BLaER1 treated with 17β-estradiol and CSF1 and Interleukin-3, amounts not matched to agents 10 nM and 100 nM (cell line): ENCODE data around the gene STAG3.
A peak's percentile ranks its signal among the peaks of the same experiment; 100 is the strongest.

Experiments
- H3K27ac ChIP-seq, 11 experiments: shearing (Covaris generic); formaldehyde crosslinking; 2 replicates each; pipeline ENCODE4 v1.8.1; 2022
- H3K27me3 ChIP-seq, 11 experiments: shearing (Covaris generic); formaldehyde crosslinking; 2 replicates each; pipeline ENCODE4 v1.8.1; 2022
- H3K36me3 ChIP-seq, 11 experiments: shearing (Covaris generic); formaldehyde crosslinking; 2 replicates each; pipeline ENCODE4 v1.8.1; 2022
- H3K4me1 ChIP-seq, 10 experiments: shearing (Covaris generic); formaldehyde crosslinking; 2 replicates each; pipeline ENCODE4 v1.8.1; 2022
- H3K4me2 ChIP-seq, 11 experiments: shearing (Covaris generic); formaldehyde crosslinking; 2 replicates each; pipeline ENCODE4 v1.8.1; 2022
- H3K4me3 ChIP-seq, 10 experiments: shearing (Covaris generic); formaldehyde crosslinking; 2 replicates each; pipeline ENCODE4 v1.8.1; 2022
- H3K9ac ChIP-seq, 11 experiments: shearing (Covaris generic); formaldehyde crosslinking; 2 replicates each; pipeline ENCODE4 v1.8.1; 2022
- H3K9me3 ChIP-seq, 11 experiments: shearing (Covaris generic); formaldehyde crosslinking; replicated peaks in 1 of 11; 2 replicates each; pipeline ENCODE4 v1.8.1; 2022
- H4K20me1 ChIP-seq, 11 experiments: shearing (Covaris generic); formaldehyde crosslinking; 2 replicates each; pipeline ENCODE4 v1.8.1; 2022
- Cebpa-rat ChIP-seq, 11 experiments: shearing (Covaris generic); IDR thresholded peaks; 2 replicates each; pipeline ENCODE4 v1.8.1; 2022

The STAG3 gene

GRCh38 chr7:100166970-100167911 is 10.5 kb upstream of the STAG3 start:
- peaks cover 28 to 67% (median 65%) of the 10 kb centered on the region in 11 experiments for H3K27me3 ChIP-seq
- peak overlapping the region; percentile 71 to 99 (median 85) for H3K4me2 ChIP-seq
- H3K9ac ChIP-seq, result peak overlapping the region in 4 of 11 experiments; percentile 0 to 52 (median 20); a peak in 5 of 22 replicates
- no peak for TF ChIP-seq Cebpa-rat (IDR thresholded peaks at IDR 0.05)
- H3K36me3 ChIP-seq, result peaks cover 0 to 11% (median 0%) of the 10 kb centered on the region in 11 experiments; a peak in 8 of 22 replicates
- peak overlapping the region in 7 of 10 experiments; percentile 17 to 63 (median 34); a peak in 8 of 20 replicates for H3K4me3 ChIP-seq
- H3K9me3 ChIP-seq, result no peaks in the 10 kb centered on the region
- peaks cover 0 to 51% (median 19%) of the 10 kb centered on the region in 11 experiments; a peak in 16 of 22 replicates for H4K20me1 ChIP-seq
- peak overlapping the region in 2 of 11 experiments; percentile 35 to 38; a peak in 4 of 22 replicates for H3K27ac ChIP-seq
- H3K4me1 ChIP-seq, result peaks cover 42 to 70% (median 55%) of the 10 kb centered on the region in 10 experiments

GRCh38 chr7:100167912-100168323 is 9.8 kb upstream of the STAG3 start:
- no peak for TF ChIP-seq Cebpa-rat (IDR thresholded peaks at IDR 0.05)
- peak overlapping the region; percentile 71 to 99 (median 85) for H3K4me2 ChIP-seq
- no peaks in the 10 kb centered on the region for H3K9me3 ChIP-seq
- peak overlapping the region in 4 of 11 experiments; percentile 3 to 33 (median 16); a peak in 6 of 22 replicates for H3K27ac ChIP-seq
- H3K4me1 ChIP-seq, result peaks cover 42 to 71% (median 56%) of the 10 kb centered on the region in 10 experiments
- H3K27me3 ChIP-seq, result peaks cover 33 to 74% (median 70%) of the 10 kb centered on the region in 11 experiments
- peaks cover 0 to 11% (median 2%) of the 10 kb centered on the region in 11 experiments; a peak in 12 of 22 replicates for H3K36me3 ChIP-seq
- peak overlapping the region in 9 of 10 experiments; percentile 22 to 63 (median 41); a peak in 13 of 20 replicates for H3K4me3 ChIP-seq
- H3K9ac ChIP-seq, result peak overlapping the region in 7 of 11 experiments; percentile 16 to 57 (median 45); a peak in 12 of 22 replicates
- peaks cover 0 to 53% (median 19%) of the 10 kb centered on the region in 11 experiments; a peak in 16 of 22 replicates for H4K20me1 ChIP-seq

GRCh38 chr7:100169147-100169850 is 8.4 kb upstream of the STAG3 start:
- no peaks in the 10 kb centered on the region for H3K9me3 ChIP-seq
- peaks cover 0 to 25% (median 15%) of the 10 kb centered on the region in 11 experiments; a peak in 17 of 22 replicates for H3K36me3 ChIP-seq
- no peak overlapping the region; a peak in 2 of 22 replicates for H3K27ac ChIP-seq
- H3K9ac ChIP-seq, result peak overlapping the region in 2 of 11 experiments; percentile 21 to 45; a peak in 2 of 22 replicates
- H3K4me1 ChIP-seq, result peaks cover 42 to 63% (median 56%) of the 10 kb centered on the region in 10 experiments
- H3K27me3 ChIP-seq, result peaks cover 38 to 84% (median 76%) of the 10 kb centered on the region in 11 experiments
- no peak for TF ChIP-seq Cebpa-rat (IDR thresholded peaks at IDR 0.05)
- H4K20me1 ChIP-seq, result peaks cover 0 to 67% (median 29%) of the 10 kb centered on the region in 11 experiments; a peak in 17 of 22 replicates
- H3K4me3 ChIP-seq, result peak overlapping the region in 5 of 10 experiments; percentile 22 to 63 (median 41); a peak in 5 of 20 replicates
- peak overlapping the region; percentile 71 to 99 (median 85) for H3K4me2 ChIP-seq

- peak overlapping the region in 10 of 11 experiments; percentile 73 to 99 (median 82); a peak in 20 of 22 replicates for H3K4me2 ChIP-seq
Measured at GRCh38 chr7:100170101-100170897, 7.4 kb upstream of the STAG3 start.

GRCh38 chr7:100171087-100171681 is 6.5 kb upstream of the STAG3 start:
- peaks cover 42 to 77% (median 69%) of the 10 kb centered on the region in 10 experiments for H3K4me1 ChIP-seq
- H3K9me3 ChIP-seq, result no peaks in the 10 kb centered on the region
- H3K9ac ChIP-seq, result no peak overlapping the region
- H3K27me3 ChIP-seq, result peaks cover 38 to 80% (median 74%) of the 10 kb centered on the region in 11 experiments
- TF ChIP-seq Cebpa-rat (IDR thresholded peaks at IDR 0.05), result no peak
- peak overlapping the region in 5 of 10 experiments; percentile 23 to 41 (median 34); a peak in 7 of 20 replicates for H3K4me3 ChIP-seq
- peaks cover 0 to 81% (median 29%) of the 10 kb centered on the region in 11 experiments; a peak in 18 of 22 replicates for H4K20me1 ChIP-seq
- H3K4me2 ChIP-seq, result peak overlapping the region; percentile 65 to 99 (median 77)
- H3K36me3 ChIP-seq, result peaks cover 0 to 38% (median 28%) of the 10 kb centered on the region in 11 experiments; a peak in 17 of 22 replicates
- H3K27ac ChIP-seq, result no peak overlapping the region

More at GRCh38 chr7:100170101-100170897, 7.4 kb upstream of the STAG3 start:
- peaks cover 38 to 84% (median 76%) of the 10 kb centered on the region in 11 experiments for H3K27me3 ChIP-seq
- H3K27ac ChIP-seq, result no peak overlapping the region
- H3K9me3 ChIP-seq, result no peaks in the 10 kb centered on the region
- no peak overlapping the region for H3K4me3 ChIP-seq
- peaks cover 42 to 69% (median 62%) of the 10 kb centered on the region in 10 experiments for H3K4me1 ChIP-seq
- peak overlapping the region in 1 of 11 experiments; percentile 10; a peak in 1 of 22 replicates for H3K9ac ChIP-seq
- H3K36me3 ChIP-seq, result peaks cover 0 to 35% (median 25%) of the 10 kb centered on the region in 11 experiments; a peak in 17 of 22 replicates
- H4K20me1 ChIP-seq, result peaks cover 0 to 75% (median 29%) of the 10 kb centered on the region in 11 experiments; a peak in 18 of 22 replicates
- no peak for TF ChIP-seq Cebpa-rat (IDR thresholded peaks at IDR 0.05)

GRCh38 chr7:100171840-100172239 is 5.9 kb upstream of the STAG3 start:
- H3K4me3 ChIP-seq, result peak overlapping the region in 6 of 10 experiments; percentile 13 to 41 (median 31); a peak in 7 of 20 replicates
- H3K4me2 ChIP-seq, result peak overlapping the region; percentile 65 to 99 (median 77)
- H3K27ac ChIP-seq, result no peak overlapping the region
- H3K4me1 ChIP-seq, result peaks cover 41 to 77% (median 68%) of the 10 kb centered on the region in 10 experiments
- H3K27me3 ChIP-seq, result peaks cover 38 to 73% (median 68%) of the 10 kb centered on the region in 11 experiments
- peaks cover 0 to 38% (median 28%) of the 10 kb centered on the region in 11 experiments; a peak in 17 of 22 replicates for H3K36me3 ChIP-seq
- no peak for TF ChIP-seq Cebpa-rat (IDR thresholded peaks at IDR 0.05)
- H3K9me3 ChIP-seq, result no peaks in the 10 kb centered on the region
- no peak overlapping the region for H3K9ac ChIP-seq
- peaks cover 0 to 85% (median 30%) of the 10 kb centered on the region in 11 experiments; a peak in 18 of 22 replicates for H4K20me1 ChIP-seq
